Frontal cortex (tissue), 4 donors: ENCODE data around the gene KCTD4. TPM values are rescaled to one million over a fixed set of nuclear protein-coding genes. Genes with fewer than 3 reads are reported as not detected.

Source experiments
- DNase-seq, 2 donors: peaks; one replicate each; pipeline ENCODE4 v3.0.0; 2012; ENCODE audit warnings: low spot score in 2 of 2
- FAIRE-seq: peaks from 2 replicates; lab custom pipeline; 2012; peaks lifted over from hg19 to GRCh38; lab: Jason Lieb, UNC
- total RNA-seq: library from RNA; depleted of rRNA; stranded (reverse); fragments of >200 nt; gene quantifications from one replicate; pipeline ENCODE4 v1.2.3, GENCODE V29; 2014
- donor health status: control.
- donor health status: control.
- donor health status: control.

The KCTD4 gene
- total RNA-seq, 1 donor from 2014 or later = 4.5 TPM

DNA sequence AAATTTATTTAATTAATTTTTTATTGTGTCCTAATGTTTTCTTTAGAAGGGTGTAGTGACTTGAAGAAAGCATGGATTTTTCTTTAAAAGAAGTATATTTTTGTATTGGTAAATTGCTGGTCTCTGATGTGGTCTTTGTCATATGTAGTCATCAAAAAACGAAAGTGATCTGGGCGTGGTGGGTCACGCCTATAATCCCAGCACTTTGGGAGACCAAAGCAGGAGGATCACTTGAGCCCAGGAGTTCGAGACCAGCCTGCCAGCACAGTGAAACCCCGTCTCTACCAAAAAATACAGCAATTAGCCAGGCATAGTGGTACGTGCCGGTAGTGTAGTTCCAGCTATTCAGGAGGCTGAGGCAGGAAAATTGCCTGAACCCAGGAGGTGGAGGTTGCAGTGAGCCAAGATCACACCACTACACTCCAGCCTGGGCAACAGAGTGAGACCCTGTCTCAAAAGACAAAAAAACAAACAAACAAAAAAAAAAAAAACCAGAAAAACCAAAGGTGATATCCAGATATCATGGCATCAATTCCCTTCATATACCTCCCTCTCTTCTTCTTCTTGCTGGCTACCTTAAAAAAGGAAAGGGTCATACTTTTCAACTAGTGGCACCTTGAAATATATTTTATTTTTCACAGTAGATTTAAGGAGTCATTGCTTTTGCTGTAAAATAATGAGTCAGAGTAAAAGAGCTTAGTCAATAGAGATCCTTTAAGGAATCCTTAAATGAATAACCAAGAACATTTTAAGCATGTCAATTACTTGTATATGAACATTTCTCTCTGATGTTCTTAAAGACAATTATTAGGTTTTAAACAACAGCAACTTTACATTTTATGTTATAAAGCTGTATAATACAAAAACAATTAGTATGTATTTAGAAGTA, 19.9 kb downstream of the KCTD4 start:
- no peak for FAIRE-seq
- no peak for DNase-seq

- no peak for DNase-seq
- peak; percentile 13 for FAIRE-seq
These were observed 20.5 kb downstream of the KCTD4 start for GRCh38 chr13:45180303-45180702.

GRCh38 chr13:45179428-45179827, 21.4 kb downstream of the KCTD4 start:
- DNase-seq (no peak), FAIRE-seq (no peak)

- no peak for FAIRE-seq
- no peak for DNase-seq
These were observed 22.3 kb downstream of the KCTD4 start for GRCh38 chr13:45178349-45179162.

GRCh38 chr13:45174478-45174877, 26.4 kb downstream of the KCTD4 start:
- FAIRE-seq = no peak
- no peak for DNase-seq

GRCh38 chr13:45168555-45168930, 32.3 kb downstream of the KCTD4 start:
- no peak for DNase-seq
- no peak for FAIRE-seq

GRCh38 chr13:45167611-45168554, 33.0 kb downstream of the KCTD4 start:
- no peak for FAIRE-seq
- no peak for DNase-seq

GRCh38 chr13:45166858-45167257, 34.0 kb downstream of the KCTD4 start:
- FAIRE-seq (no peak), DNase-seq (no peak)

DNA sequence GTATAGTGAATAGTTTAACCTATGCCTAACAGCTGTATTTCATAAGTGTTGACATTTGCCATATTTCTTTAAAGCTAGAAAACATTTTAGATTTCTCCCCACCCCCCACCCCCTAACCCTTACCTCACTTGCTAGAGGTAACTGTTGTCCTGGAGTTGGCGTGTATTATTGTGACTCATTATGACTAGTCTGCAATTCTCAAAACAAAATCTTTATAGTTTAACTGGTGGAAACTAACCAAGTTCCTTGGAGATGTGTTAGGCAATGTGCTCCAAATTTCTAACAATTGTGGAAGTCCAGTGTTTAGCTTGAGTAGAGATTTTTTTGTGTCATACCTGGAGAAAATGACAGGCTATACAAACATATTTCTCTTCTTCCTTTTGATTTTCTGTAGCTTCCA, 38.0 kb downstream of the KCTD4 start:
- DNase-seq (no peak), FAIRE-seq (no peak)

DNA sequence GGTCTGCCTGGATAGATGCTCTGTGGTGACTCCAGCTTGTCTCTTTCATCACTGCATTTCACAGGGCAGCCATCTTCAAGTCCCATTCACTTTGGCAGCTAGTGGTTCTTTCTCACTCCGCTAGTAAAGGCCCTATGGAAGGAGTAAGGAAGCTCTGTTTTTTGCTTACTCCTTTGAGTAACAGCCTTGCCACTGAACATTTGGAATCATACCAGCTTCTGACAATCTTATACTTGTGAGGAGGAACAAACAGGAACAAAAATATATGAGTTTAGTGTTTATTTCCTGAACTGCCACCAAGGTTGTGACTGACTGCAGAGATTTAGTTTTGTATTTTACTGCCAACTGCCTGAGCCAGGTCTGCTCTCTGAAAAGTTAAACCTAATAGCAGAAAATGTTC, 38.7 kb downstream of the KCTD4 start:
- FAIRE-seq (no peak), DNase-seq (no peak)

- DNase-seq = no peak
These were observed 44.1 kb downstream of the KCTD4 start for GRCh38 chr13:45156565-45157361.

DNA sequence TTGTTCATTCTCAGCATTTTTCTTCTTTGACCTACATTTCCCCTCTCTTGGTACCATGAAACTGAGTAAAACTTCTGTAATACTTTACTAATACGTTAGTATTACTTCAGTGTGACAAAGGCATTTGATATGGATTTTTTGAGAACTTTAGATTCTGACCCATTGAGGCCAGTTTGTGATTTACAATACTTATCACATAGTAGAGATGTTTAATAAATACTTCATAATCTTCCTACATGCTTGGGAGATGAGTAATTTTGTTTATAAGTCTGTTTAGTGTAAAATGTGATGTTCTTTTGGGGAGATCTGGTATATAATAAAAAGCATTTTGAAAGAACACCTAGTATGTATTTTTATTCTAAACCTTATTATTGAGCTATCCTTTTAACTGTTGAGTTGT, 50.9 kb downstream of the KCTD4 start:
- FAIRE-seq (no peak), DNase-seq (no peak)

More at GRCh38 chr13:45156565-45157361, 44.1 kb downstream of the KCTD4 start:
- FAIRE-seq = no peak

GRCh38 chr13:45143346-45143751, 57.5 kb downstream of the KCTD4 start:
- FAIRE-seq (no peak), DNase-seq (peak in 1 of 2 donors; percentile 18)

Other genes starting within 250 kb of the KCTD4 start
- 6.9 TPM for gene NUFIP1, start 211.6 kb downstream of the KCTD4 start, total RNA-seq
- gene GPALPP1, start 211.5 kb downstream of the KCTD4 start, total RNA-seq = 46.9 TPM
- 20.4 TPM for gene GTF2F2, start 80.5 kb downstream of the KCTD4 start, total RNA-seq
- gene TPT1, start 140.1 kb upstream of the KCTD4 start, total RNA-seq = 2,752 TPM
- gene SLC25A30, start 217.3 kb upstream of the KCTD4 start, total RNA-seq = 8.6 TPM